ENCODE measurements around the gene LCN6. TPM values are rescaled to one million over a fixed set of nuclear protein-coding genes. Genes with fewer than 3 reads are reported as not detected.

The LCN6 gene
- total and polyA plus RNA-seq, 2 of the 13 experiments (the other 11 are each of a cell fraction or from before 2014, with no cell fraction given): not detected

DNA sequence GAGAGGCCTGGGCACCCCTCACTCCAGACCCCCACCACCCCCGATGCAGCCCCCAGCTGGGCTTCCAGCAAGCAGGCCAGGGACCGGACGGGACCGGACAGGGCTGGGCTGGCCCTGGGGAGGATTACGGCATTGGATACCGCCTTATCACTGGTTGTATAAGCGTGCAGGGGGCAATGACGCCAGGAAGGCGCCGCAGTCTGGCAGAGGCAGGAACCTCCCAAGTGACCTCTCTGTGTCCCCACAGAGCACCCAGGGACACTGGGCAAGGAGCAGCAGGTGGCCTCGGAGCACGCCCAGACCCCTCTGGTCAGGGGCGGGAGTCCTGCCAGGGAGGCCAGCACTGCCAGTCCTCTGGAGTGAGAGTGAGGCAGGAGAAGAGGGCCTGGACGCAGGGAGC lies 16.7 kb upstream of the LCN6 start (continued):
- TF ChIP-seq, protein P1, sequence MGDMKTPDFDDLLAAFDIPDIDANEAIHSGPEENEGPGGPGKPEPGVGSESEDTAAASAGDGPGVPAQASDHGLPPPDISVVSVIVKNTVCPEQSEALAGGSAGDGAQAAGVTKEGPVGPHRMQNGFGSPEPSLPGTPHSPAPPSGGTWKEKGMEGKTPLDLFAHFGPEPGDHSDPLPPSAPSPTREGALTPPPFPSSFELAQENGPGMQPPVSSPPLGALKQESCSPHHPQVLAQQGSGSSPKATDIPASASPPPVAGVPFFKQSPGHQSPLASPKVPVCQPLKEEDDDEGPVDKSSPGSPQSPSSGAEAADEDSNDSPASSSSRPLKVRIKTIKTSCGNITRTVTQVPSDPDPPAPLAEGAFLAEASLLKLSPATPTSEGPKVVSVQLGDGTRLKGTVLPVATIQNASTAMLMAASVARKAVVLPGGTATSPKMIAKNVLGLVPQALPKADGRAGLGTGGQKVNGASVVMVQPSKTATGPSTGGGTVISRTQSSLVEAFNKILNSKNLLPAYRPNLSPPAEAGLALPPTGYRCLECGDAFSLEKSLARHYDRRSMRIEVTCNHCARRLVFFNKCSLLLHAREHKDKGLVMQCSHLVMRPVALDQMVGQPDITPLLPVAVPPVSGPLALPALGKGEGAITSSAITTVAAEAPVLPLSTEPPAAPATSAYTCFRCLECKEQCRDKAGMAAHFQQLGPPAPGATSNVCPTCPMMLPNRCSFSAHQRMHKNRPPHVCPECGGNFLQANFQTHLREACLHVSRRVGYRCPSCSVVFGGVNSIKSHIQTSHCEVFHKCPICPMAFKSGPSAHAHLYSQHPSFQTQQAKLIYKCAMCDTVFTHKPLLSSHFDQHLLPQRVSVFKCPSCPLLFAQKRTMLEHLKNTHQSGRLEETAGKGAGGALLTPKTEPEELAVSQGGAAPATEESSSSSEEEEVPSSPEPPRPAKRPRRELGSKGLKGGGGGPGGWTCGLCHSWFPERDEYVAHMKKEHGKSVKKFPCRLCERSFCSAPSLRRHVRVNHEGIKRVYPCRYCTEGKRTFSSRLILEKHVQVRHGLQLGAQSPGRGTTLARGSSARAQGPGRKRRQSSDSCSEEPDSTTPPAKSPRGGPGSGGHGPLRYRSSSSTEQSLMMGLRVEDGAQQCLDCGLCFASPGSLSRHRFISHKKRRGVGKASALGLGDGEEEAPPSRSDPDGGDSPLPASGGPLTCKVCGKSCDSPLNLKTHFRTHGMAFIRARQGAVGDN (CRISPR knock-in tag; IDR thresholded peaks at IDR 0.05): peak; percentile 53
- no peak for TF ChIP-seq ZNF775 (CRISPR knock-in tag; IDR thresholded peaks at IDR 0.05; ENCODE audit: borderline replicate concordance)
- TF ChIP-seq TOPORS (CRISPR knock-in tag; IDR thresholded peaks at IDR 0.05): no peak
- TF ChIP-seq, protein P2, sequence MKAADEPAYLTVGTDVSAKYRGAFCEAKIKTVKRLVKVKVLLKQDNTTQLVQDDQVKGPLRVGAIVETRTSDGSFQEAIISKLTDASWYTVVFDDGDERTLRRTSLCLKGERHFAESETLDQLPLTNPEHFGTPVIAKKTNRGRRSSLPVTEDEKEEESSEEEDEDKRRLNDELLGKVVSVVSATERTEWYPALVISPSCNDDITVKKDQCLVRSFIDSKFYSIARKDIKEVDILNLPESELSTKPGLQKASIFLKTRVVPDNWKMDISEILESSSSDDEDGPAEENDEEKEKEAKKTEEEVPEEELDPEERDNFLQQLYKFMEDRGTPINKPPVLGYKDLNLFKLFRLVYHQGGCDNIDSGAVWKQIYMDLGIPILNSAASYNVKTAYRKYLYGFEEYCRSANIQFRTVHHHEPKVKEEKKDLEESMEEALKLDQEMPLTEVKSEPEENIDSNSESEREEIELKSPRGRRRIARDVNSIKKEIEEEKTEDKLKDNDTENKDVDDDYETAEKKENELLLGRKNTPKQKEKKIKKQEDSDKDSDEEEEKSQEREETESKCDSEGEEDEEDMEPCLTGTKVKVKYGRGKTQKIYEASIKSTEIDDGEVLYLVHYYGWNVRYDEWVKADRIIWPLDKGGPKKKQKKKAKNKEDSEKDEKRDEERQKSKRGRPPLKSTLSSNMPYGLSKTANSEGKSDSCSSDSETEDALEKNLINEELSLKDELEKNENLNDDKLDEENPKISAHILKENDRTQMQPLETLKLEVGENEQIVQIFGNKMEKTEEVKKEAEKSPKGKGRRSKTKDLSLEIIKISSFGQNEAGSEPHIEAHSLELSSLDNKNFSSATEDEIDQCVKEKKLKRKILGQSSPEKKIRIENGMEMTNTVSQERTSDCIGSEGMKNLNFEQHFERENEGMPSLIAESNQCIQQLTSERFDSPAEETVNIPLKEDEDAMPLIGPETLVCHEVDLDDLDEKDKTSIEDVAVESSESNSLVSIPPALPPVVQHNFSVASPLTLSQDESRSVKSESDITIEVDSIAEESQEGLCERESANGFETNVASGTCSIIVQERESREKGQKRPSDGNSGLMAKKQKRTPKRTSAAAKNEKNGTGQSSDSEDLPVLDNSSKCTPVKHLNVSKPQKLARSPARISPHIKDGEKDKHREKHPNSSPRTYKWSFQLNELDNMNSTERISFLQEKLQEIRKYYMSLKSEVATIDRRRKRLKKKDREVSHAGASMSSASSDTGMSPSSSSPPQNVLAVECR (CRISPR knock-in tag; IDR thresholded peaks at IDR 0.05; ENCODE audit: borderline replicate concordance): 0 out of 2 replicates have a peak, but pooled peaks have one; percentile 30
- TF ChIP-seq ZNF292 (CRISPR knock-in tag; IDR thresholded peaks at IDR 0.05; ENCODE audit: borderline replicate concordance, low read depth): no peak
- TF ChIP-seq ZNF451 (CRISPR knock-in tag; IDR thresholded peaks at IDR 0.05): no peak
- TF ChIP-seq, protein P3, sequence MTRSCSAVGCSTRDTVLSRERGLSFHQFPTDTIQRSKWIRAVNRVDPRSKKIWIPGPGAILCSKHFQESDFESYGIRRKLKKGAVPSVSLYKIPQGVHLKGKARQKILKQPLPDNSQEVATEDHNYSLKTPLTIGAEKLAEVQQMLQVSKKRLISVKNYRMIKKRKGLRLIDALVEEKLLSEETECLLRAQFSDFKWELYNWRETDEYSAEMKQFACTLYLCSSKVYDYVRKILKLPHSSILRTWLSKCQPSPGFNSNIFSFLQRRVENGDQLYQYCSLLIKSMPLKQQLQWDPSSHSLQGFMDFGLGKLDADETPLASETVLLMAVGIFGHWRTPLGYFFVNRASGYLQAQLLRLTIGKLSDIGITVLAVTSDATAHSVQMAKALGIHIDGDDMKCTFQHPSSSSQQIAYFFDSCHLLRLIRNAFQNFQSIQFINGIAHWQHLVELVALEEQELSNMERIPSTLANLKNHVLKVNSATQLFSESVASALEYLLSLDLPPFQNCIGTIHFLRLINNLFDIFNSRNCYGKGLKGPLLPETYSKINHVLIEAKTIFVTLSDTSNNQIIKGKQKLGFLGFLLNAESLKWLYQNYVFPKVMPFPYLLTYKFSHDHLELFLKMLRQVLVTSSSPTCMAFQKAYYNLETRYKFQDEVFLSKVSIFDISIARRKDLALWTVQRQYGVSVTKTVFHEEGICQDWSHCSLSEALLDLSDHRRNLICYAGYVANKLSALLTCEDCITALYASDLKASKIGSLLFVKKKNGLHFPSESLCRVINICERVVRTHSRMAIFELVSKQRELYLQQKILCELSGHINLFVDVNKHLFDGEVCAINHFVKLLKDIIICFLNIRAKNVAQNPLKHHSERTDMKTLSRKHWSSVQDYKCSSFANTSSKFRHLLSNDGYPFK (CRISPR knock-in tag; IDR thresholded peaks at IDR 0.05; ENCODE audit: borderline replicate concordance): no peak
- TF ChIP-seq FOSL2 (CRISPR knock-in tag; IDR thresholded peaks at IDR 0.05): no peak
- TF ChIP-seq, protein P4, sequence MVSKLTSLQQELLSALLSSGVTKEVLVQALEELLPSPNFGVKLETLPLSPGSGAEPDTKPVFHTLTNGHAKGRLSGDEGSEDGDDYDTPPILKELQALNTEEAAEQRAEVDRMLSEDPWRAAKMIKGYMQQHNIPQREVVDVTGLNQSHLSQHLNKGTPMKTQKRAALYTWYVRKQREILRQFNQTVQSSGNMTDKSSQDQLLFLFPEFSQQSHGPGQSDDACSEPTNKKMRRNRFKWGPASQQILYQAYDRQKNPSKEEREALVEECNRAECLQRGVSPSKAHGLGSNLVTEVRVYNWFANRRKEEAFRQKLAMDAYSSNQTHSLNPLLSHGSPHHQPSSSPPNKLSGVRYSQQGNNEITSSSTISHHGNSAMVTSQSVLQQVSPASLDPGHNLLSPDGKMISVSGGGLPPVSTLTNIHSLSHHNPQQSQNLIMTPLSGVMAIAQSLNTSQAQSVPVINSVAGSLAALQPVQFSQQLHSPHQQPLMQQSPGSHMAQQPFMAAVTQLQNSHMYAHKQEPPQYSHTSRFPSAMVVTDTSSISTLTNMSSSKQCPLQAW (CRISPR knock-in tag; IDR thresholded peaks at IDR 0.05): peak; percentile 48; the same call in 1 of the 2 replicates
- TF ChIP-seq NKX3-1 (CRISPR knock-in tag; IDR thresholded peaks at IDR 0.05): no peak
- no peak for TF ChIP-seq JARID2 (CRISPR knock-in tag; IDR thresholded peaks at IDR 0.05; ENCODE audit: insufficient replicate concordance)
- TF ChIP-seq HES4 (CRISPR knock-in tag; IDR thresholded peaks at IDR 0.05; ENCODE audit: borderline replicate concordance): no peak
- TF ChIP-seq, protein P5, sequence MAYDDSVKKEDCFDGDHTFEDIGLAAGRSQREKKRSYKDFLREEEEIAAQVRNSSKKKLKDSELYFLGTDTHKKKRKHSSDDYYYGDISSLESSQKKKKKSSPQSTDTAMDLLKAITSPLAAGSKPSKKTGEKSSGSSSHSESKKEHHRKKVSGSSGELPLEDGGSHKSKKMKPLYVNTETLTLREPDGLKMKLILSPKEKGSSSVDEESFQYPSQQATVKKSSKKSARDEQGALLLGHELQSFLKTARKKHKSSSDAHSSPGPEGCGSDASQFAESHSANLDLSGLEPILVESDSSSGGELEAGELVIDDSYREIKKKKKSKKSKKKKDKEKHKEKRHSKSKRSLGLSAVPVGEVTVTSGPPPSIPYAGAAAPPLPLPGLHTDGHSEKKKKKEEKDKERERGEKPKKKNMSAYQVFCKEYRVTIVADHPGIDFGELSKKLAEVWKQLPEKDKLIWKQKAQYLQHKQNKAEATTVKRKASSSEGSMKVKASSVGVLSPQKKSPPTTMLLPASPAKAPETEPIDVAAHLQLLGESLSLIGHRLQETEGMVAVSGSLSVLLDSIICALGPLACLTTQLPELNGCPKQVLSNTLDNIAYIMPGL (CRISPR knock-in tag; IDR thresholded peaks at IDR 0.05; ENCODE audit: borderline replicate concordance in 1 of 2, low read depth in 1 of 2): 0 out of 4 replicates have a peak, but pooled peaks of 1 of the 2 experiments have one; percentile 4
